SJCRH30 (cell line): Measurements from ENCODE around the gene FITM2. TPM values are rescaled to one million over a fixed set of nuclear protein-coding genes. Genes with fewer than 3 reads are reported as not detected.

ENCODE experiments used
- DNase-seq, 2 experiments: peaks; one replicate each; pipeline ENCODE4 v3.0.0-alpha.2; 2015 to 2020
- H3K27ac ChIP-seq: fragments of 250-450 bp; sonication (Bioruptor Pico); 2 replicates; pipeline ENCODE4 v1.5.1; 2020; ENCODE audit warnings: mild to moderate bottlenecking, moderate library complexity
- H3K27me3 ChIP-seq: fragments of 250-450 bp; sonication (Bioruptor Pico); 2 replicates; pipeline ENCODE4 v1.5.1; 2020; ENCODE audit warnings: mild to moderate bottlenecking, moderate library complexity
- H3K36me3 ChIP-seq: fragments of 250-450 bp; sonication (Bioruptor Pico); 2 replicates; pipeline ENCODE4 v1.5.1; 2020; ENCODE audit warnings: mild to moderate bottlenecking, moderate library complexity
- H3K4me1 ChIP-seq: fragments of 250-450 bp; sonication (Bioruptor Pico); 2 replicates; pipeline ENCODE4 v1.5.1; 2020; ENCODE audit warnings: mild to moderate bottlenecking, moderate library complexity
- H3K4me3 ChIP-seq: fragments of 250-450 bp; sonication (Bioruptor Pico); 2 replicates; pipeline ENCODE4 v1.5.1; 2020; ENCODE audit warnings: mild to moderate bottlenecking, moderate library complexity
- H3K9me3 ChIP-seq: fragments of 250-450 bp; sonication (Bioruptor Pico); replicated peaks from 2 replicates; pipeline ENCODE4 v1.5.1; 2020; ENCODE audit warnings: mild to moderate bottlenecking, moderate library complexity
- total RNA-seq: library from RNA; depleted of rRNA; stranded (reverse); fragments of >200 nt; shearing (Covaris generic); gene quantifications from 2 replicates; pipeline ENCODE4 v1.2.3, GENCODE V29; 2014

FITM2 gene
- total RNA-seq, 1 experiment from 2014 or later: 5.7 TPM

- Histone ChIP-seq H3K4me1 (peaks cover 9% of the 10 kb centered on the region), H3K4me3 (no peak overlapping the region), H3K9me3 (no peaks in the 10 kb centered on the region), H3K27ac (no peak overlapping the region), H3K36me3 (no peaks in the 10 kb centered on the region), H3K27me3 (peaks cover 29% of the 10 kb centered on the region)
- no peak for DNase-seq
These were observed 30.6 kb downstream of the FITM2 start for GRCh38 chr20:44280387-44280786.

- DNase-seq: no peak
- no peak overlapping the region for H3K27ac ChIP-seq
- H3K36me3 ChIP-seq: no peaks in the 10 kb centered on the region
These were observed 31.8 kb downstream of the FITM2 start for GRCh38 chr20:44279228-44279627.

GRCh38 chr20:44274303-44275017 is 36.5 kb downstream of the FITM2 start:
- Histone ChIP-seq H3K4me1 (no peaks in the 10 kb centered on the region), H3K27ac (no peak overlapping the region), H3K9me3 (no peaks in the 10 kb centered on the region), H3K27me3 (peaks cover 46% of the 10 kb centered on the region), H3K4me3 (no peak overlapping the region), H3K36me3 (no peaks in the 10 kb centered on the region)
- no peak for DNase-seq

More at GRCh38 chr20:44279228-44279627, 31.8 kb downstream of the FITM2 start:
- H3K4me1 ChIP-seq: peaks cover 8% of the 10 kb centered on the region; the same call in 1 of the 2 replicates
- peaks cover 33% of the 10 kb centered on the region for H3K27me3 ChIP-seq
- no peak overlapping the region for H3K4me3 ChIP-seq
- no peaks in the 10 kb centered on the region for H3K9me3 ChIP-seq

- Histone ChIP-seq H3K27me3 (peaks cover 38% of the 10 kb centered on the region), H3K36me3 (no peaks in the 10 kb centered on the region), H3K27ac (no peak overlapping the region), H3K4me1 (no peaks in the 10 kb centered on the region), H3K9me3 (no peaks in the 10 kb centered on the region), H3K4me3 (no peak overlapping the region)
- no peak for DNase-seq
These were observed 37.5 kb downstream of the FITM2 start for GRCh38 chr20:44273231-44274215.

- no peaks in the 10 kb centered on the region for H3K9me3 ChIP-seq
- H3K27me3 ChIP-seq: peaks cover 31% of the 10 kb centered on the region
- H3K4me3 ChIP-seq: no peak overlapping the region
- H3K4me1 ChIP-seq: no peaks in the 10 kb centered on the region
- DNase-seq: no peak
- no peak overlapping the region for H3K27ac ChIP-seq
- no peaks in the 10 kb centered on the region for H3K36me3 ChIP-seq
These were observed 38.9 kb downstream of the FITM2 start for GRCh38 chr20:44271915-44272663.

- no peak overlapping the region for H3K27ac ChIP-seq
- H3K36me3 ChIP-seq: no peaks in the 10 kb centered on the region
- H3K9me3 ChIP-seq: no peaks in the 10 kb centered on the region
- DNase-seq: no peak
- H3K4me3 ChIP-seq: no peak overlapping the region
- H3K27me3 ChIP-seq: peaks cover 21% of the 10 kb centered on the region
- H3K4me1 ChIP-seq: no peaks in the 10 kb centered on the region
These were observed 42.2 kb downstream of the FITM2 start for GRCh38 chr20:44268802-44269201.

DNA sequence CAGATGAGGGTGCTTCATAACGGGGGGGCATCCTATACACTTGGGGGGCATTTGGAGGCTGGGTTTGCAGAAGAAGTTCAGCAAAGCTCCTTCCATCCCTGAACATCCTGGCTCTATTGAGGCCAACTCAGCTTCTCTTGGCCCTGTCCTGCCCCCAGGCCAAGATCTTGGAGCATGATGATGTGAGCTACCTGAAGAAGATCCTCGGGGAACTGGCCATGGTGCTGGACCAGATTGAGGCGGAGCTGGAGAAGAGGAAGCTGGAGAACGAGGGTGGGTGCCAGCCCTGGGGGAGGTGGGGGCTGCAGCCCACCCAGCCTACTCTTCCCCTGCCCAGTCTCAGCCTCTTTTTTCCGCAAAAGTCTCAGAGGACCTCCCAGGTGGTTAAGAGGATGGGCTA is 46.7 kb downstream of the FITM2 start:
- no peaks in the 10 kb centered on the region for H3K9me3 ChIP-seq

DNA sequence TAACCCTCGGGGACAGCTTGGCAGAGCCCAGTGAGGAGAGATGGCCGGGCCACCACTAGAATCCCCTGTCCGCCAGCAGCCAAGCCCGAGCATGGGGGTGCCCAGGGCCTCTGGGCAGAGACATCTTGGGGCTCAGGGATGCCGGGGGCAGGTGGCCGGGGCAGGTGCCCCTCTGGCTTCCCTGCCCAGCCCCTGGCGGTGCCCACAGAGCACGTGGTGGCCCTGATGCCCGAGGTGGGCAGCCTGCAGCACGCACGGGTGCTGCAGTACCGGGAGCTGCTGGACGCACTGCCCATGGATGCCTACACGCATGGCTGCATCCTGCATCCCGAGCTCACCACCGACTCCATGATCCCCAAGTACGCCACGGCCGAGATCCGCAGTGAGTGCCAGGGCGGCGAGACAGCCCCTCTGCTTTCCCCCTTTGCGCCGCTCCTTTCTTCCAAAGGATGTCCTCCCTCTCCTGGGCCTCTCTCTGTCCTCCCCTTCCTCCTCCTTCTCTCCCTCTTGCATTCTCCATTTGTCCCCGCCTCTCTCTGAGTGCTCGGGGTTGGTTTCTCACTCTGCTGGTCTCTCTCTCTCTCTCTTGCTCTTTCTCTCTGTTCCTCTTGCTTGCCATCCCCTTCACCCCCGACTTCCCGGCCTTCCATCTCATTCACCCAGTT is 52.6 kb downstream of the FITM2 start:
- Histone ChIP-seq H3K36me3 (no peaks in the 10 kb centered on the region), H3K27me3 (peaks cover 24% of the 10 kb centered on the region), H3K4me1 (no peaks in the 10 kb centered on the region), H3K4me3 (no peak overlapping the region), H3K27ac (no peak overlapping the region), H3K9me3 (no peaks in the 10 kb centered on the region)
- DNase-seq: no peak

More for the DNA sequence above, 46.7 kb downstream of the FITM2 start:
- no peak overlapping the region for H3K27ac ChIP-seq
- peaks cover 6% of the 10 kb centered on the region; the same call in 1 of the 2 replicates for H3K27me3 ChIP-seq
- DNase-seq: peak; percentile 38 to 50
- no peaks in the 10 kb centered on the region for H3K36me3 ChIP-seq
- H3K4me3 ChIP-seq: no peak overlapping the region
- H3K4me1 ChIP-seq: no peaks in the 10 kb centered on the region

DNA sequence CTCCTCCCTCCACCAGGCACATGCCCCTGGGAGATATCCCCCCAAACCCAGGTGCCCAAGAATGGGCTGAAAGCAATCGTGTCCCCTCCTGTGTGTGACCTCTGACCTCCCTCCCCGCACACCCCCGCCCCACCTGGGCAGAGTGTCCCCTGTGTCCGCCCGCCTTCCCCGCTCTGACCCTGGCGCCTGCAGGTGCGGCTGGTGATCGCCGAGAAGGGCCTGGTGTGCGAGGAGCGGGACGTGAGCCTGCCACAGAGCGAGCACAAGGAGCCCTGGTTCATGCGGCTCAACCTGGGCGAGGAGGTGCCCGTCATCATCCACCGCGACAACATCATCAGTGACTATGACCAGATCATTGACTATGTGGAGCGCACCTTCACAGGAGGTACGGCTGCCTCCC is 54.0 kb downstream of the FITM2 start:
- Histone ChIP-seq H3K4me1 (no peaks in the 10 kb centered on the region), H3K4me3 (no peak overlapping the region), H3K9me3 (no peaks in the 10 kb centered on the region), H3K27ac (no peak overlapping the region), H3K36me3 (no peaks in the 10 kb centered on the region), H3K27me3 (peaks cover 24% of the 10 kb centered on the region)
- no peak for DNase-seq

- DNase-seq: no peak
- Histone ChIP-seq H3K36me3 (no peaks in the 10 kb centered on the region), H3K4me3 (no peak overlapping the region), H3K9me3 (no peaks in the 10 kb centered on the region), H3K27me3 (peaks cover 18% of the 10 kb centered on the region), H3K27ac (no peak overlapping the region), H3K4me1 (no peaks in the 10 kb centered on the region)
These were observed 55.1 kb downstream of the FITM2 start for GRCh38 chr20:44255942-44256341.

GRCh38 chr20:44254073-44254472 is 56.9 kb downstream of the FITM2 start:
- Histone ChIP-seq H3K4me1 (no peaks in the 10 kb centered on the region), H3K4me3 (no peak overlapping the region), H3K27me3 (peaks cover 18% of the 10 kb centered on the region), H3K36me3 (no peaks in the 10 kb centered on the region), H3K27ac (no peak overlapping the region), H3K9me3 (no peaks in the 10 kb centered on the region)
- no peak for DNase-seq

DNA sequence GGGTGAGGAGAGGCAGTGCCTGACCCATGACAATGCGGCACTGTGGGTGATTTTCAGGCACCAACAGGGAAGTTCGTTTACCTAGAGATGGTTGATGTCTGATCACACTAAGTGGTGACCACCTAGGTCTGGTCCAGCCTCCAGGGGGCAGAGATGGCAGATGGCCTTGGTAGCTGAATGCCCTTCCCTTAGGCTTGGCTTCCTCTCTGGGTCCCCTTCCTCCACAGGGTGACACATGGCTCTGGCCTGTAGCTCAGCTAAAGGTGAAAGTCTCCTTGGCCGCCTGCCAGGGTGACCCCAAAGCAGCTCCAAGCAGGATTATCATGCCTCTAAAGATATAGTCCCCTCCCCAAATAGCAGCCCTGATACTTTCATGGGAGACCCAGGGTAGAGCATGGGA is 57.5 kb downstream of the FITM2 start:
- peak in 1 of 2 experiments; percentile 26 for DNase-seq
- no peaks in the 10 kb centered on the region for H3K4me1 ChIP-seq
- no peaks in the 10 kb centered on the region for H3K9me3 ChIP-seq
- H3K27me3 ChIP-seq: peaks cover 16% of the 10 kb centered on the region
- no peaks in the 10 kb centered on the region for H3K36me3 ChIP-seq
- H3K4me3 ChIP-seq: no peak overlapping the region
- H3K27ac ChIP-seq: no peak overlapping the region
